ENCODE results near the gene IFITM1.
"Not testable (repeated sequence)": the region's sequence is repeated elsewhere in the genome, so short reads cannot be mapped to it uniquely, and the experiment has no call there.

The IFITM1 gene

GRCh38 chr11:309979-310572, 3.8 kb upstream of the IFITM1 start:
- DNase-seq = not testable (repeated sequence)

GRCh38 chr11:311013-311748, 2.7 kb upstream of the IFITM1 start:
- peak; percentile 77 for DNase-seq

GRCh38 chr11:312092-312816, 1.6 kb upstream of the IFITM1 start:
- peak; percentile 73 for DNase-seq

- DNase-seq = no peak
Measured at GRCh38 chr11:313304-313786, 495 bp upstream of the IFITM1 start.

- DNase-seq = not testable (repeated sequence)
Measured at GRCh38 chr11:314554-314875, 675 bp downstream of the IFITM1 start.

- peak; percentile 71 for DNase-seq
Measured at GRCh38 chr11:315051-315481, 1.2 kb downstream of the IFITM1 start.

- DNase-seq = peak; percentile 66
Measured at GRCh38 chr11:315516-315994, 1.7 kb downstream of the IFITM1 start.

GRCh38 chr11:316031-316701, 2.3 kb downstream of the IFITM1 start:
- peak; percentile 75 for DNase-seq

GRCh38 chr11:316891-317301, 3.1 kb downstream of the IFITM1 start:
- DNase-seq = no peak

GRCh38 chr11:317668-318404, 4.0 kb downstream of the IFITM1 start:
- DNase-seq = peak; percentile 58

GRCh38 chr11:318405-319120, 4.7 kb downstream of the IFITM1 start:
- peak; percentile 48 for DNase-seq

- peak; percentile 70 for DNase-seq
Measured at GRCh38 chr11:319121-319887, 5.5 kb downstream of the IFITM1 start.

- DNase-seq = peak; percentile 39
Measured at GRCh38 chr11:319888-320273, 6.0 kb downstream of the IFITM1 start.

GRCh38 chr11:324156-324555, 10.3 kb downstream of the IFITM1 start:
- no peak for DNase-seq

- DNase-seq = peak; percentile 47
Measured at GRCh38 chr11:324593-325517, 11.0 kb downstream of the IFITM1 start.

- DNase-seq = peak; percentile 58
Measured at GRCh38 chr11:325796-326591, 12.2 kb downstream of the IFITM1 start.

GRCh38 chr11:326592-326841, 12.7 kb downstream of the IFITM1 start:
- DNase-seq = no peak

- DNase-seq = peak; percentile 82
Measured at GRCh38 chr11:326842-327580, 13.2 kb downstream of the IFITM1 start.

- DNase-seq = no peak
Measured at GRCh38 chr11:327581-327923, 13.7 kb downstream of the IFITM1 start.
